ENCODE results near the gene ACAN.

The ACAN gene

GRCh38 chr15:88880944-88881740 is 77.9 kb downstream of the ACAN start:
- FAIRE-seq = no peak

- no peak for FAIRE-seq
These were observed 78.5 kb downstream of the ACAN start for GRCh38 chr15:88881775-88882174.

DNA sequence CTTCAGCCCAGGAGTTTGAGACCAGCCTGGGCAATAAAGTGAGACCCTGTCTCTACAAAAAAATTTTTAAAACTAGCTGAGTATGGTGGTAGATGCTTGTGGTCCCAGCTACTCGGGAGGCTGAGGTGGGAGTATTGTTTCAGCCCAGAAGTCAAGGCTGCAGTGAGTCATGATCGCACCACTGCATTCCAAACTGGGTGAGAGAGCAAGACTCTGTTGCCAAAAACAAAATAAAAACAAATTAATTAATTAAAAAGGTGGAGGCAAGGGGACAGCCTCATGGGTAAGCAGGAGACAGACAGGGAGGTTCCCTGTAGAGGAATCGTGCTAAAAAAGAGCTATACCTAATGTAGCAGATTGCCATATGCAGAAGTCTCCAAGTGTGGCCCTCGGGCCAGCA is 79.5 kb downstream of the ACAN start:
- FAIRE-seq = no peak

GRCh38 chr15:88887068-88887580 is 83.9 kb downstream of the ACAN start:
- FAIRE-seq = no peak

- no peak for FAIRE-seq
These were observed 85.5 kb downstream of the ACAN start for GRCh38 chr15:88888719-88889118.

GRCh38 chr15:88890495-88890894 is 87.3 kb downstream of the ACAN start:
- FAIRE-seq = no peak

DNA sequence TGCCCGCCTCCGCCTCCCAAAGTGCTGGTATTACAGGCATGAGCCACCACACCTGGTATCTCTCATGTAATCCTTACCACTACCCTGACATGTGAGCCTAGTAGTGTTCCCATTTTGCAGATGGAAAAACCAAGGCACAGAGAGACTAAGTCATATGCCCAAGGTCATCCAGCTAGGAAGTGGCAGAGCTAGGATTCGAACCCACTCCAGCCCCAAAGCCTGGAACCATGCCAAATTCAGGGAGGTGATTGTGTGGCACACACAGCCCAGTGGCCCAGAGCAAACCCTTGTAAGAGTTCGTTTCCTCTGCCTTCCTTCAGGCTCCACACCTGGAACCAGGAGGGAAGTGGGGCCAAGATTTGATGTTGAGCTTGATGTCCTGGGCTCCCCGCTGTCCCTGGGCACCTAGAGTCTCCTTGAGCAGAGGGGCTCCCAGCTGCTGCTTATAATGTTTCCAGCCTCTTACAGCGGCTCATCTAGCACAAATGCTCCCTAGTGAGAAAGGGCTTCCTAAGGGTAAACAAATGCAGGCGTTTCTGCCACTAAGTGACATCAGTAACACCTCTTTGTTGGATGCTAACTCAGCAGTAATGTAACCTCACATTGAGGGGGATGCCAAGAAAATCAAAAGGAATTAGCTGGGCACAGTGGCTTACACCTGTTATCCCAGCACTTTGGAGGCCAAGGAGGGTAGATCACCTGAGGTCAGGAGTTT is 88.5 kb downstream of the ACAN start:
- no peak for FAIRE-seq

- no peak for FAIRE-seq
These were observed 91.1 kb downstream of the ACAN start for GRCh38 chr15:88894348-88894818.

DNA sequence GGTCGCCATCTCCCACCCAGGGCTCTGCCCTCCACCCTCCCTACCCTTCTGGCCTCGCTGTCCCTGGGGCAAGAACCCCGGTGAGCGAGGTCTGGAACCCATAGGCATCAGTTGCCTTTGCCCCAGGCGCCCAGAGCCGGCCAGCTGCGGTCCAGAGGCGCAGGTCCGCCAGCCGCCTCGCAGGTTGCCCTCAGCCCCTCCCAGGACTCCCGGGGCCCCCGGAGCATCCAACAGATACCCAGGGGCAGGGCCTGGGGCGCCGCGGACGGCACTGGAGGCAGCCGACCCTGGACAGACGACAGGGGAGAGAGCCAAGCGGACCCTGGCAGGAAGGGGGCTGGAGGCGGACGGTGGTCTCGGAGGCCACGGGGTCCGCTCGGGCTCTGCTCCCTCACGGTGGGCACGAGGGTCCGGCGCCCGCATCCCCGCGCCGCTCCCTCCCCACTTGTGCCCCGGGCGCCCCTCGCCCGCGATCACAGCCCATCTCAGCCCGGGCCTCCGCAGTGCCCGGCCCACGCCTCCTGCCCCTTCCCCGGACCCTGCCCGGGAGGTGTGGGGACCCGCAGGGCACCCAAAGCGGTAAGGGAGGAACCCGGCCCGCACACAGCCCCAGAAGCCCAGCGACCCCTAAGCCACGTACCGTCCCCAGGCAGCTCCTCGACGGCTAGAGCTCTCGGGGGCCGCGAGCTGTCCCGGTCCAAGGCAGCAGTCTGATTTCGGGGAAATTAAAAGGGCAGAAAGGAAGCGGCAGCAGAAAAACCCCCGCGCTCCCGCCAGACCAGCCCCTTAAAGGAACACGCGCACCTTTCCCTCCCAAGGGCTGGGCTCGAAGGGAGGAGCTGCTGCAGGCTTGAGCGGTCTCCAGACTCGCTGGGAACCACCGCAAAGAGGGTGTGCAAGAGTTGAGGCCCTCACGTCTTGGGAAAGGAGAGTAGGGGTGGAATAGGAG is 91.9 kb downstream of the ACAN start, which contains the start of gene HAPLN3:
HAPLN3 (minus strand) TSS at position 726 of the 949 bp plus-strand sequence. CDS start 8,246 bp downstream, outside the sequence.
- FAIRE-seq = no peak

GRCh38 chr15:88896333-88897033 is 93.2 kb downstream of the ACAN start:
- no peak for FAIRE-seq

- FAIRE-seq = no peak
These were observed 93.9 kb downstream of the ACAN start for GRCh38 chr15:88897142-88897455.

GRCh38 chr15:88897456-88898194 is 94.4 kb downstream of the ACAN start:
- no peak for FAIRE-seq

- no peak for FAIRE-seq
These were observed 95.5 kb downstream of the ACAN start for GRCh38 chr15:88898736-88899135.

DNA sequence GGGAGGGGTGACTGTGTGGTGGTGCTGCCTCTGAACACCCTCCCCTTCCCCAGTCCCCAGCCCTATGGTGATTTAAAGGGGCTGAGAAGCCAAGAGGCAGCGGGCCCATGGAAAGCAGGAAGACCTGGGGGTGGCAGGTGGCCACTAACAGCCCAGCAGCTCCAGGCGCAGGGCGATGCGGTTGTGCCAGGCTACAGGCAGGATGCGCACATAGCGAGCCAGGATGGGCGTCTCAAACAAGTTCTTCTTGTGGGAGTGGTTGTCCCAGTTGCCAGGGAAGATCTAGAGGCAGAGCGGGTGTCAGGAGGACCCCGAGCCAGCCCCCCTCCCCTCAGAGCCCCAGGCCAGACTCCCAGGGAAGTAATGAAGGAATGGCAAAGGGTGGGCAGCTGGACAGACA is 96.0 kb downstream of the ACAN start:
- no peak for FAIRE-seq

DNA sequence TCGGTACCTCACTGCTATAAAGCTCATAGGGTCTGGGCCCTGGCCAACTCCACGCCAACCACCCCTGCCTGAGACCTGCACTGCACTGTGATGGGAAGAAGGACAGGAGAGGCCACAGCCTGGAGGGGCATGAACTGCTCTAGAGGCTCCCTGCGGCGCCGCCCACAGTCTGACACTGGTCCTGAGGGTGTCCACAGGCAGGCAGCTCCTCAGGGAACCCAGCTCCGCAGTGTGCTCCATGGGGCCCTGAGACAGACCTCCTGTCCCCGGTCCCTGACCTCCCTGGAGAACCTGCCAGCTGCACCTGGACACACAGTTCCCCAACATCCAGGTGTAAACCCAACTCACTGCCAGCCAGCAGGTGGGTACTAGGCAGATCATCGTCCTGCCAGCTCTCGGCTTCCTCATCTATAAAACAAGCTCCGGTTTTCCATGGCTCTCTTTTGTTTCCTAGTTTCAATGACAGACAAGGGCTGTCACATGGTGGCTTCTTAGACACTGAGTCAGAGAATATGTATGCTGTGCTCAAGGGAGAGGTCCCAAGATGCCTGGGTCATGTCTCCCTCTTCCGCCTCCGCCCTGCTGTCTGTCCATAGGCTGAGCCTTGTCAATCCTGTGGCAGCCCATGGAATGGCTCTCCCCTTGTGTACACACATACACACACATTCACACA is 97.2 kb downstream of the ACAN start:
- FAIRE-seq = no peak

DNA sequence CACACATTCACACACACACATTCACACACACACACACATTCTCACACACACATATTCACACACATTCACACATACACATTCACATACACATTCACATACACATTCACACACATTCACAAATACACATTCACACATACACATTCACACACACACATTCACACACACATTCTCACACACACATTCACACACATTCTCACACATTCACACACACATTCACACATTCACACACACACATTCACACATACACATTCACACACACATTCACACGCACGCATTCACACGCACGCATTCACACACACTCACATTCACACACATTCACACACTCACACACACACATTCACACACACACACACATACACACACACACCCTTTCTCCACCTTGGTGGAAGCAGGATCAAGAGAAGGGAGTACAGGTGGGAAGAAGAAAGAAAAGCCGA is 97.8 kb downstream of the ACAN start:
- no peak for FAIRE-seq

DNA sequence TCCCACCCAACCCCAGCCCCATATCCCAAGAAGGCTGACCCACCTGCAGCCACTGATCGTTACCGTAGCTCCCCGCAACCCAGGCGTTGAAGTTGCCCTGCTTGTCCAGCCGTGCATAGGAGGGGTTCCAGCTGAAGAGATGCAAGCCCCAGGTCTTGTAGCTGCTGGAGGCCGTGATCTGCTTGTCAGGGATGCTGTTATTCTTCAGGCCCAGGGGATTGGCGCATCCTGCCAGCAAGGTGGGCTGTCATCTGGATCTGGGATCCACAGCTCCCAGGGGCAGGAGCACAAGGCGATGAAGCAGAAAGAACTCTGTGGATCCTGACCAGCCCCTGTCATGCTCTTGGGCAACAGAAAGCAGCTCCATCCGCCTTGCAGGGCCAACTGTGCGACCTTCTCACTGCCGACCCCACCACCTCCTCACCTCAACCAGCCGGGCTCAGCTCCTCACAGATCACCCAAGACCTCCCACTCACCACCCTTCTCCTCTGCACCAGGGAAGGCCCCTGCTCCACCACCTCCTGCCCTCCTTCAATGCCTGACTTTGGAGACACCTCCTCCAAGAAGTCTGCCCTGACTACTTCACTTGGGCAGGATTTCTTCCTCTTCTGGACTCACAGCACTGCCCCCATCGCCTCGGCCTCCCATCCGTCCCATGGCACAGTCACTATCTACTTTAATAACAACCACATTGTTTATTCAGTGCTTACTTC is 98.4 kb downstream of the ACAN start:
- no peak for FAIRE-seq

DNA sequence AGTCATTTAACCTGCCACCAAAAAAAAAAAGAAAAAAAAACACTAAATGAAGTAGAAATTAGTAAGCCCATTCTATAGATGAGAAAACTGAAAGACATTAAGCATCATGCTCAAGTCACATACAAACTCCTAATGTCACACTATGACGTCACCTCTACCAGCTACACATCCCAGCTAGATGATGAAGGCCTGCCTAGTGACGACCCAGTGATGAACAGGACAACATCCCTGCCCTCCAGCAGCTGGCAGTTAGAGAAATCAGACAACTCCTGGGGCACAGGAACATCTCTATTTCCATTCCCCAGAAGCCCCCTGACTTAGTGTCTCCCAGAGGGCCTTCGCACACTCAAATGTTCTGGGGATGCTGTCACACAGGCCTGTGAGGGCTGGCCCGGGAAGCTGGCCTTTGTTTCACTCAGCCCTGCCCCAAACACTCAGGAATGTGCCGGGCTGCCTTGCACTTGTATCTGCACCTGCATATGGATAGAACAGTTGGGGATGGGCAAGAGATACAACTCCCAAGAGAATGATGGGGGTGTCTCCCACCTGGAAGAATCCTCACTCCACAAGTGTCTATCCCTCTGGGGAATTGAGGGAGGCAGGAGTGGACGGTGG is 99.1 kb downstream of the ACAN start:
- FAIRE-seq = no peak

DNA sequence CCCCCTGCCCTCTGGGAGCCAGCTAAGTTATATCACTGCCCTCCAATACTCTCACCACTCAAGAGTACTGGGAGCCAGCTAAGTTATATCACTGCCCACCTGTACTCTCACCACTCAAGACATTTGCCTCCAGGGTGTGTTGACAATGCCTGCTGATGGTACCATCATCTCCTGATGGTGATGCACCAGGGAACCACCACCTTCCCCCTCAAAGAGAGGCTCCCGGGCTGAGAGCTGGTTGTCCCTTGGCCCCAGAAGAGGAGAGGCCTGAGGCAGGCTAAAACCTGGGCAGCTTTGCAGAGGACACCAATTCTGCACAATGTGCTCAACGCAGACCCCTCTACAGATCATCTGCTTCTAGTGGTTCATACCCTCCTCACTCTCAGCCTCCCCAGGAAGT is 99.6 kb downstream of the ACAN start:
- no peak for FAIRE-seq

- FAIRE-seq = no peak
These were observed 101.0 kb downstream of the ACAN start for GRCh38 chr15:88904257-88904623.
